GM10266 (cell line): Measurements from ENCODE around the gene STRN.
"Not testable (repeated sequence)": the region's sequence is repeated elsewhere in the genome, so short reads cannot be mapped to it uniquely, and the experiment has no call there.

Experiments used
- DNase-seq: peaks from one replicate; pipeline ENCODE4 v3.0.0; 2012; ENCODE audit errors: extremely low spot score
- CTCF ChIP-seq: IDR thresholded peaks from 2 replicates; pipeline ENCODE4 v1.5.1; 2012; ENCODE audit warnings: mild to moderate bottlenecking, low read depth; ENCODE audit not compliant: control insufficient read depth, insufficient read depth; ENCODE audit errors: missing control alignments

The STRN gene

GRCh38 chr2:36960773-36961172, 5.6 kb downstream of the STRN start:
- no peak for DNase-seq
- TF ChIP-seq CTCF: no peak

- no peak for DNase-seq
Observed at GRCh38 chr2:36960005-36960675, 6.2 kb downstream of the STRN start.

GRCh38 chr2:36954977-36955607, 11.2 kb downstream of the STRN start:
- no peak for TF ChIP-seq CTCF
- DNase-seq: no peak

More at GRCh38 chr2:36960005-36960675, 6.2 kb downstream of the STRN start:
- TF ChIP-seq CTCF: no peak

GRCh38 chr2:36952748-36953197, 13.6 kb downstream of the STRN start:
- no peak for DNase-seq
- no peak for TF ChIP-seq CTCF

GRCh38 chr2:36951574-36951973, 14.8 kb downstream of the STRN start:
- TF ChIP-seq CTCF: no peak
- no peak for DNase-seq

- DNase-seq: no peak
- no peak for TF ChIP-seq CTCF
Observed at GRCh38 chr2:36951027-36951518, 15.3 kb downstream of the STRN start.

- no peak for DNase-seq
- no peak for TF ChIP-seq CTCF
Observed at GRCh38 chr2:36949845-36950244, 16.5 kb downstream of the STRN start.

GRCh38 chr2:36945240-36945639, 21.1 kb downstream of the STRN start:
- DNase-seq: not testable (repeated sequence)
